OCI-LY1 (cell line): ENCODE results near the gene SLC2A11.

Experiments used
- EZH2 ChIP-seq: fragments of 200-600 bp; sonication (generic), shearing (Covaris generic); IDR thresholded peaks from 2 replicates; pipeline ENCODE4 v1.8.0; 2017; ENCODE audit warnings: borderline replicate concordance, mixed run types, mild to moderate bottlenecking, antibody characterized with exemption, low read length, moderate library complexity, mixed read lengths
- TF ChIP-seq, protein P1 (sequence below): fragments of 200-600 bp; sonication (generic), shearing (Covaris generic); IDR thresholded peaks from 2 replicates; pipeline ENCODE4 v1.5.1; 2017; ENCODE audit warnings: mild to moderate bottlenecking, antibody characterized with exemption, low read length, moderate library complexity, mixed read lengths

- TF ChIP-seq, protein P1, sequence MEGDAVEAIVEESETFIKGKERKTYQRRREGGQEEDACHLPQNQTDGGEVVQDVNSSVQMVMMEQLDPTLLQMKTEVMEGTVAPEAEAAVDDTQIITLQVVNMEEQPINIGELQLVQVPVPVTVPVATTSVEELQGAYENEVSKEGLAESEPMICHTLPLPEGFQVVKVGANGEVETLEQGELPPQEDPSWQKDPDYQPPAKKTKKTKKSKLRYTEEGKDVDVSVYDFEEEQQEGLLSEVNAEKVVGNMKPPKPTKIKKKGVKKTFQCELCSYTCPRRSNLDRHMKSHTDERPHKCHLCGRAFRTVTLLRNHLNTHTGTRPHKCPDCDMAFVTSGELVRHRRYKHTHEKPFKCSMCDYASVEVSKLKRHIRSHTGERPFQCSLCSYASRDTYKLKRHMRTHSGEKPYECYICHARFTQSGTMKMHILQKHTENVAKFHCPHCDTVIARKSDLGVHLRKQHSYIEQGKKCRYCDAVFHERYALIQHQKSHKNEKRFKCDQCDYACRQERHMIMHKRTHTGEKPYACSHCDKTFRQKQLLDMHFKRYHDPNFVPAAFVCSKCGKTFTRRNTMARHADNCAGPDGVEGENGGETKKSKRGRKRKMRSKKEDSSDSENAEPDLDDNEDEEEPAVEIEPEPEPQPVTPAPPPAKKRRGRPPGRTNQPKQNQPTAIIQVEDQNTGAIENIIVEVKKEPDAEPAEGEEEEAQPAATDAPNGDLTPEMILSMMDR, result no peak
- TF ChIP-seq EZH2, result no peak
Measured at GRCh38 chr22:23840026-23840425, 17.6 kb upstream of the SLC2A11 start.
